Measurements from ENCODE around the gene WDR70.
A peak's percentile ranks its signal among the peaks of the same experiment; 100 is the strongest.

Gene WDR70

GRCh38 chr5:37660319-37660718 is 281.2 kb downstream of the WDR70 start:
- Histone ChIP-seq H3K79me2 (ENCODE audit: control insufficient read depth, insufficient read depth, low read length, poor library complexity) (no peaks in the 10 kb centered on the region), H3K18ac (ENCODE audit: low read length) (no peak overlapping the region), H2BK120ac (ENCODE audit: insufficient read depth, low read length, poor library complexity) (no peak overlapping the region), H2BK12ac (ENCODE audit: low read length) (no peak overlapping the region), H2AFZ (ENCODE audit: insufficient read depth, low read length, poor library complexity) (no peak overlapping the region), H3K36me3 (ENCODE audit: control insufficient read depth in 1 of 2, insufficient read depth in 2 of 2, low read length in 2 of 2) (no peaks in the 10 kb centered on the region), H3K23ac (ENCODE audit: low read length) (no peak overlapping the region), H4K8ac (ENCODE audit: low read depth, low read length) (no peak overlapping the region), H4K91ac (ENCODE audit: low read depth, low read length) (no peak overlapping the region), H3K4me3 (ENCODE audit: low read depth, low read length) (no peak overlapping the region), H3K14ac (ENCODE audit: low read length) (no peak overlapping the region), H3K4ac (ENCODE audit: low read depth, low read length) (no peak overlapping the region), H2AK5ac (ENCODE audit: low read length) (no peak overlapping the region), H3K9me3 (ENCODE audit: insufficient read depth, low read depth, low read length) (no peaks in the 10 kb centered on the region), H3K4me2 (ENCODE audit: low read length) (no peak overlapping the region), H4K12ac (ENCODE audit: low read depth, low read length) (no peak overlapping the region), H3K9ac (ENCODE audit: low read length) (no peak overlapping the region), H3K4me1 (ENCODE audit: control insufficient read depth in 1 of 2, insufficient read depth in 2 of 2, low read length in 2 of 2) (peaks cover 6 to 7% of the 10 kb centered on the region in 2 experiments), H3K79me1 (ENCODE audit: low read length) (no peaks in the 10 kb centered on the region), H3K27me3 (ENCODE audit: insufficient read depth, low read length) (no peaks in the 10 kb centered on the region), H3K27ac (ENCODE audit: low read depth, low read length) (no peak overlapping the region), H2BK5ac (ENCODE audit: low read depth, low read length, poor library complexity) (no peak overlapping the region)
- no peak for DNase-seq

DNA sequence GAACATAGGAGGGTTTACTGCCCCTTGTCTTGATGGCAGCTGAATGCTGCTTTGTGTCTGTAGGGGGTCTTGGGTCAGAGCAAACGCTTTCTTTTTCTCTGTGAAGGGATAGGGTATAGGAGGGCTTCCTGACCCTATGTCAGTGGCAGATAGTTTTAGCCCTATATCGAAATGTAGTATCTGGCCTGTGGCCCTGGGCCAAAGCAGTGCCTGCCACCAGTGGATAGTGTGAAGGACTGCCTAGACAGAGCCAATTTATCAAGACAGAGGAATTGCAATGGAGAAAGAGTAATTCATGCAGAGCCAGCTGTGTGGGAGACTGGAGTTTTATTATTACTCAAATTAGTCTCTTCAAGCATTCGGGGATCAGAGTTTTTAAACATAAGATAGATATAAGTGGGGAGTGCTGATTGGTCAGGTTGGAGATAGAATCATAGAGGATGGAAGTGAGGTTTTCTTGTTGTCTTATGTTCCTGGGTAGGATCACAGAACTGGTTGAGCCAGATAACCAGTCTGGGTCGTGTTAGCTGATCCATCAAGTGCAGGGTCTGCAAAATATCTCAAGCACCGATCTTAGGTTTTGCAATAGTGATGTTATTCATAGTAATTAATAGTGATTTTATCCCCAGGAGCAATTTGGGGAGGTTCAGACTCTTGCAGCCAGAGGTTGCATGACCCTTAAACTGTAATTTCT is 282.3 kb downstream of the WDR70 start:
- H3K27me3 ChIP-seq (ENCODE audit: insufficient read depth, low read length) = no peaks in the 10 kb centered on the region

DNA sequence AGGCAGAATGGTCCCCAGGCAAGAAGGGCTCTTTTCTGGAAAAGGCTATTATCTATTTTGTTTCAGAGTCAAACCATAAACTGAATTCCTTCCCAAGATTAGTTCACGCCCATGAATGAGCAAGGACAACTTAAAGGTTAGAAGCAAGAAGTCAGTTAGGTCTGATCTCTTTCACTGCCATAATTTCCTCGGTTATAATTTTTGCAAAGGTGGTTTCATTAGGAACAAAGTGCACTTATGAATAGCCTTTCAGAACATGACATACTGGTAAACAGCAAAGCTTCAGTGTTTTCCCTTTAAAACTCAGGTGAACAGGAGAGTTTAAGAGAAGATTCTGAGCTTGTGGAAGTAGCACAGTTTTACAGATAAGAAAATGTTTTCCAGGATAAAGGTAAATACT is 282.8 kb downstream of the WDR70 start:
- H2BK120ac ChIP-seq (ENCODE audit: insufficient read depth, low read length, poor library complexity) = no peak overlapping the region
- H3K4me1 ChIP-seq (ENCODE audit: control insufficient read depth in 1 of 2, insufficient read depth in 2 of 2, low read length in 2 of 2) = peaks cover 6 to 7% of the 10 kb centered on the region in 2 experiments
- H3K4ac ChIP-seq (ENCODE audit: low read depth, low read length) = no peak overlapping the region
- no CpG with 5 or more reads among the region's 2 CpGs for WGBS (ENCODE audit: extremely low coverage, insufficient coverage, insufficient read length)
- no peak overlapping the region for H3K18ac ChIP-seq (ENCODE audit: low read length)
- no peak overlapping the region for H2BK5ac ChIP-seq (ENCODE audit: low read depth, low read length, poor library complexity)
- H3K27me3 ChIP-seq (ENCODE audit: insufficient read depth, low read length) = no peaks in the 10 kb centered on the region
- no peak overlapping the region for H3K9ac ChIP-seq (ENCODE audit: low read length)
- no peak overlapping the region for H3K4me3 ChIP-seq (ENCODE audit: low read depth, low read length)
- H4K91ac ChIP-seq (ENCODE audit: low read depth, low read length) = no peak overlapping the region
- DNase-seq = no peak
- no peaks in the 10 kb centered on the region for H3K36me3 ChIP-seq (ENCODE audit: control insufficient read depth in 1 of 2, insufficient read depth in 2 of 2, low read length in 2 of 2)
- no peak overlapping the region for H4K12ac ChIP-seq (ENCODE audit: low read depth, low read length)
- H3K4me2 ChIP-seq (ENCODE audit: low read length) = no peak overlapping the region
- no peak overlapping the region for H3K14ac ChIP-seq (ENCODE audit: low read length)
- no peaks in the 10 kb centered on the region for H3K79me1 ChIP-seq (ENCODE audit: low read length)
- no peak overlapping the region for H2AK5ac ChIP-seq (ENCODE audit: low read length)
- H3K79me2 ChIP-seq (ENCODE audit: control insufficient read depth, insufficient read depth, low read length, poor library complexity) = no peaks in the 10 kb centered on the region
- no peak overlapping the region for H2AFZ ChIP-seq (ENCODE audit: insufficient read depth, low read length, poor library complexity)
- H3K27ac ChIP-seq (ENCODE audit: low read depth, low read length) = no peak overlapping the region
- no peak overlapping the region for H2BK12ac ChIP-seq (ENCODE audit: low read length)
- H3K23ac ChIP-seq (ENCODE audit: low read length) = no peak overlapping the region
- H3K9me3 ChIP-seq (ENCODE audit: insufficient read depth, low read depth, low read length) = no peaks in the 10 kb centered on the region
- no peak overlapping the region for H4K8ac ChIP-seq (ENCODE audit: low read depth, low read length)

More for the DNA sequence above, 282.3 kb downstream of the WDR70 start:
- Histone ChIP-seq H3K27ac (ENCODE audit: low read depth, low read length) (no peak overlapping the region), H3K4ac (ENCODE audit: low read depth, low read length) (no peak overlapping the region), H2AFZ (ENCODE audit: insufficient read depth, low read length, poor library complexity) (no peak overlapping the region), H3K79me2 (ENCODE audit: control insufficient read depth, insufficient read depth, low read length, poor library complexity) (no peaks in the 10 kb centered on the region), H2BK120ac (ENCODE audit: insufficient read depth, low read length, poor library complexity) (peak overlapping the region; percentile 72), H4K8ac (ENCODE audit: low read depth, low read length) (no peak overlapping the region), H3K9me3 (ENCODE audit: insufficient read depth, low read depth, low read length) (no peaks in the 10 kb centered on the region), H3K4me3 (ENCODE audit: low read depth, low read length) (no peak overlapping the region), H4K91ac (ENCODE audit: low read depth, low read length) (no peak overlapping the region), H3K4me2 (ENCODE audit: low read length) (no peak overlapping the region), H3K79me1 (ENCODE audit: low read length) (no peaks in the 10 kb centered on the region), H2BK5ac (ENCODE audit: low read depth, low read length, poor library complexity) (no peak overlapping the region), H2AK5ac (ENCODE audit: low read length) (no peak overlapping the region), H2BK12ac (ENCODE audit: low read length) (peak overlapping the region; percentile 89), H3K4me1 (ENCODE audit: control insufficient read depth in 1 of 2, insufficient read depth in 2 of 2, low read length in 2 of 2) (peaks cover 6 to 7% of the 10 kb centered on the region in 2 experiments), H3K18ac (ENCODE audit: low read length) (no peak overlapping the region), H3K14ac (ENCODE audit: low read length) (peak overlapping the region; percentile 17), H3K36me3 (ENCODE audit: control insufficient read depth in 1 of 2, insufficient read depth in 2 of 2, low read length in 2 of 2) (no peaks in the 10 kb centered on the region), H4K12ac (ENCODE audit: low read depth, low read length) (no peak overlapping the region), H3K23ac (ENCODE audit: low read length) (no peak overlapping the region), H3K9ac (ENCODE audit: low read length) (no peak overlapping the region)
- WGBS (ENCODE audit: extremely low coverage, insufficient coverage, insufficient read length) = no CpG with 5 or more reads among the region's 5 CpGs
- no peak for DNase-seq

DNA sequence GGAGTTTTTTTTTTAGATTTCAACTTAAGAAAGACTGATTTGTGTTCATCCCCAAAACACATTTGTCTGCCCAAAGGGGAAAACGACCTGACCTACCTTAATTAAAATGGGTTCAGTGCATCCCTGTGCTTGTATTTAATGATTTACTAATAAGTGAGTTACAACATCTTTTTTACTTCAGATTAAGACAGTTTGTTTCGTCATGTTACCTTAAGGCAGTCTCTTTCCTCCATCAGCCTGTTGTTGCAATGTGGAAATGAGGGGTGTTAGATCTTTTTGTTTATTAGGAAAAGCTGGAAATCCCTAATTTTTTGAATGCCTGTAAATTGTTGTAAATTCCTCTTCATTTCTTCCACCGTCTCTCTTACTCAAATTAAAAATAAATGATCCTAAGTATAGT is 283.2 kb downstream of the WDR70 start:
- no peak overlapping the region for H3K4ac ChIP-seq (ENCODE audit: low read depth, low read length)

More for the DNA sequence above, 283.2 kb downstream of the WDR70 start:
- Histone ChIP-seq H3K4me3 (ENCODE audit: low read depth, low read length) (no peak overlapping the region), H3K4me1 (ENCODE audit: control insufficient read depth in 1 of 2, insufficient read depth in 2 of 2, low read length in 2 of 2) (peaks cover 6 to 7% of the 10 kb centered on the region in 2 experiments), H3K23ac (ENCODE audit: low read length) (no peak overlapping the region), H2BK5ac (ENCODE audit: low read depth, low read length, poor library complexity) (no peak overlapping the region), H2AK5ac (ENCODE audit: low read length) (no peak overlapping the region), H2BK120ac (ENCODE audit: insufficient read depth, low read length, poor library complexity) (no peak overlapping the region), H3K4me2 (ENCODE audit: low read length) (no peak overlapping the region), H3K79me2 (ENCODE audit: control insufficient read depth, insufficient read depth, low read length, poor library complexity) (no peaks in the 10 kb centered on the region), H2AFZ (ENCODE audit: insufficient read depth, low read length, poor library complexity) (no peak overlapping the region), H2BK12ac (ENCODE audit: low read length) (no peak overlapping the region), H3K79me1 (ENCODE audit: low read length) (no peaks in the 10 kb centered on the region), H4K91ac (ENCODE audit: low read depth, low read length) (no peak overlapping the region), H4K8ac (ENCODE audit: low read depth, low read length) (no peak overlapping the region), H3K18ac (ENCODE audit: low read length) (no peak overlapping the region), H3K14ac (ENCODE audit: low read length) (no peak overlapping the region), H3K9me3 (ENCODE audit: insufficient read depth, low read depth, low read length) (no peaks in the 10 kb centered on the region), H4K12ac (ENCODE audit: low read depth, low read length) (no peak overlapping the region), H3K9ac (ENCODE audit: low read length) (no peak overlapping the region), H3K36me3 (ENCODE audit: control insufficient read depth in 1 of 2, insufficient read depth in 2 of 2, low read length in 2 of 2) (no peaks in the 10 kb centered on the region), H3K27me3 (ENCODE audit: insufficient read depth, low read length) (no peaks in the 10 kb centered on the region), H3K27ac (ENCODE audit: low read depth, low read length) (no peak overlapping the region)
- peak in 1 of 2 donors; percentile 14 for DNase-seq
- WGBS (ENCODE audit: extremely low coverage, insufficient coverage, insufficient read length) = no CpG with 5 or more reads among the region's 3 CpGs
